ENCODE results near the gene ADAM17.
"Not testable (repeated sequence)": the region's sequence is repeated elsewhere in the genome, so short reads cannot be mapped to it uniquely, and the experiment has no call there.

The ADAM17 gene

DNA sequence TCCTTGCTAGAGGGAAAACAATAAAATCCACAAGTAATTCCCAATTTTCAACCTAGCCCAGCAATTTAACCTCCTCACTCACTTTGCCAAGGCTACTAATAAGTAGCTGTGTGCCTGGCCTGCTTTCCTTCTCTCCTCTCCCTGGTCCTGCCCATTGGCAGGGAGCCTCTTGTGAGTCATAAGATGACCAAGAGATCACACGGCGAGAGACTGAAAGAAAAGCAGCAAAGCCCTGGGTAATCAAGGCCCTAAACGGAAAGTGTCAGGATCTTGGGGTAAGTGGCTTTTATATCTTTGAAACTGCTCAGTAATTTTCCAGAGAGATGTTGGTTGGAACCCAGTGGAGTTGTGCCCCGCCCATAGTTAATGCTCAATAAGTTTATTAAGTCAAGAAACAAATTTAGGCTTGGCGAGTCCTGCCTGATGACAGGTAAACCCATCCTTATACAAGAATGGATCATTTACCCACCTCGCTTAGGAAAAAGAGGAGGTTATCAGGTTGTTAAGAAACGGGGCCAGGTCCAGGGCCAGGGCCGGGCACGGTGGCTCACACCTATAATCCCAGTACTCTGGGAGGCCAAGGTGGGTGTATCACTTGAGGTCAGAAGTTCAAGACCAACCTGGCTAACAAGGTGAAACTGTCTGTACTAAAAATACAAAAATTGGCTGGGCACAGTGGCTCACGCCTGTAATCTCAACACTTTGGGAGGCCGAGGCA lies 10.0 kb upstream of the ADAM17 start:
- DNase-seq (ENCODE audit: low read depth, low spot score): no peak

DNA sequence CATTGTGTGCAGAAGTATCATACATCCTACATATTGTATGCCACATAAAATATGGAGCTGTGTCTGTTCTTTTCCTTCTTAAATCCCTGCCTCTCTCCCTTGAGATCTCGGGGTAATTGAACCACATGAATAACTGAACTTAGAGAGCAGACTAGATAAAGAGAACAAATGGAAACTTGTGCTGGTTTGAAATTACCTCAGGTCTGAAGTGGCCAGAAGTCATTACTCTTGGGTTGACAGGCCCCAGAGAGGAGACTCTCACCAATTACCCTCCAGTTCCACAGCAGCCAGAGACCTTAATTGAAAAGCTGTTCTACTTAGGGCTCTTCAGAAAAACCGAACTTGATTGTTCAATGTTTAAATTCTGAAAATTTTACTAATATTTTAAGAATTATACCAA lies 5.0 kb upstream of the ADAM17 start:
- no peak for DNase-seq (ENCODE audit: low read depth, low spot score)

GRCh38 chr2:9558948-9559381 lies 3.3 kb upstream of the ADAM17 start:
- no peak for DNase-seq (ENCODE audit: low read depth, low spot score)

- DNase-seq (ENCODE audit: low read depth, low spot score): no peak
These were observed 602 bp upstream of the ADAM17 start for GRCh38 chr2:9556121-9556743.

DNA sequence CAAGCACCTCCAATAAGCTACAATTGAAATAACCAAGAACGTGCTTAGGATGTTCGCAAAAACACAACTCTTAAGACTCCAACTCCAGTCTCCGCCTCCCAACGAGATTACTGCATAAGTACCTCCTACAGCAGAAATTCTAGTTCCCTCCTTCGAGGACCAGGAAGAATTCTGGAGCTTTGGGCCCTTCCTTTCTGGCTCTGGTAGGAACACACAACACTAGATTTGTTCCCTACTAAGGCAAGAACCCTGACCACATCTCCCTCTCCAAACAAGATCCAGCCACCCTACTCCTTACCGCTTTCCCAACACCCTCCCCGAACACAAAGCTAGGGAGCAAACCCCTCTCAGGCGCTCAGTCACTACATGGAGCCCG lies 721 bp downstream of the ADAM17 start:
- DNase-seq (ENCODE audit: low read depth, low spot score): no peak

DNA sequence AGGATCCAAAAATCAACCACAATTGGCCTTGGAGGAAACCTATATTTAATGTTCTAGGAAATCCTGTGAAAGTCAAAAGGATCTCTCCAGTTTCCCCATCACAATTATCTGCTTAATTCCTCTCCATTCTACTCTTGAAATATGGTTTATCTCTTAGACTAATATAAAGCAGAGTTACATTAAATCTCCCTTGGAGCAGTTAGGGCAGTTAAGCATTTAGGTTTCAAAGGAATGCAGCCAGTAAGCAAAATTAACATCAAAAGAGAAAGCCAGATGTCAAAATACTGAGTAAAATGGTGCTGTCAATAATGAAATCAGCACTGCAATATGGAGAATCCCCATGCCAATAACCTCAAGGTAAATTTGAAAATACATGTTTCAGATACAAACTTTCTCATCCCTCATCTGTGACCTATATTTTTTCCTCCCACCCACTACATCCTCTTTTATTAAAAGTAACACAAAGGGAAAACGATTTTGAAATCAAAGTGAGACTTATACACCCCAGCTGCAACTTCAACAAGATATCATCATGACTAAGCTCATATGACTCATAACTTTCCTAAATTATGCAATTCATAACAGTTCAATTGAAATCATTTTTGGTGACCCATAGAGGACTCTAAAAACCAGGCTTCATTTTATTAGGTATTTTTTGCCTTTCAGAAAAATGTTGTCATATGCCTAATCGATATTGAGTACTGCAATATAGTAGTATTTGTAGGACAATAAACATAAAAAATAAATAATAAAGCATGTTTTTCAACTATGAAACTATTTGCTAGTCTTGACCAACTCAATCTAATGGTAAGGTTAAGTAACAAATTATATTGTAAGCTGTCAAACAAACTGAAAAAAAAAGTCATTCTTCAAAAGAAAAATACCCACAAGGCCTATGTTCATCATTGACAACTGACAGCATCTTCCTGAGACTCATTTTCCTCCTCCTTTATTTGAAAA lies 3.1 kb downstream of the ADAM17 start:
- no peak for DNase-seq (ENCODE audit: low read depth, low spot score)

DNA sequence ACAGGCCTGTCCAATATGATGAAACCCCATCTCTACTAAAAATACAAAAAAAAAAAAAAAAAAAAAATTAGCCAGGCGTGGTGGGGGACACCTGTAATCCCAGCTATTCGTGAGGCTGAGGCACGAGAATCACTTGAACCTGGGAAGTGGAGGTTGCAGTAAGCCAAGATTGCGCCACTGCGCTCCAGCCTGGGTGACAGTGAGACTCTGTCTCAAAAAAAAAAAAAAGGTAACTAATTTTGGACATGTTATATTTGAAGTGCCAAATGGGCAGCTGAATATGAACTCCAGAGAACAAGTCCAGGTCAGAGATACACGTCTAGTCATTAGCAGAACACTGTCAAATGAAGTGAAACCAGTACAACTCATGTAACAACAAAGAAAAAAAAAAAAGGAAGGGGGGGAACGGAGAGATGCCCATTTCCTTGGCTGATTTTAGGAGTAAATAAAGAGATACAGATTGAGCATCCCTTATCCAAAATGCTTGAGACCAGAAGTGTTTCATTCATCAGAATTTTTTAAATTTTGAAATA lies 4.7 kb downstream of the ADAM17 start:
- not testable (repeated sequence) for DNase-seq (ENCODE audit: low read depth, low spot score)

- DNase-seq (ENCODE audit: low read depth, low spot score): no peak
These were observed 6.2 kb downstream of the ADAM17 start for GRCh38 chr2:9549420-9549819.

DNA sequence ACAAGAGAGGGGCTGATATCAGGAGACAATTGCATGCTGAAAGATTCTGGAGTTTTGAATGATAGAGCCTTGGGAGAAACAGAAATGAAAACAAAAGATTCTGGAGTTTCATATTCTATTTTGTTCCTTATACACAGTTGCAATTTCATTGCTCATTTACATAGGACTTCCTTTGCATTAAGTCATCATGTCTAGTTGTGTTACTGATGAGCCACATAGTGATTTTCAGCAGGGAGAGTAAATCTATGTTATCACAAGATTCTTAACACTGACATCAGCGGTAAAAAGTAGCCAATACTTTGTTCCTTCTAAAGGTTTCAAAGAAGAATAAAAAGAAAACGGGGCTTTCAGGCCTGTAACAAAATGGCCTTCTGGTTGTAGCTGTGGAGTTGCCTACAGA lies 7.1 kb downstream of the ADAM17 start:
- no peak for DNase-seq (ENCODE audit: low read depth, low spot score)

DNA sequence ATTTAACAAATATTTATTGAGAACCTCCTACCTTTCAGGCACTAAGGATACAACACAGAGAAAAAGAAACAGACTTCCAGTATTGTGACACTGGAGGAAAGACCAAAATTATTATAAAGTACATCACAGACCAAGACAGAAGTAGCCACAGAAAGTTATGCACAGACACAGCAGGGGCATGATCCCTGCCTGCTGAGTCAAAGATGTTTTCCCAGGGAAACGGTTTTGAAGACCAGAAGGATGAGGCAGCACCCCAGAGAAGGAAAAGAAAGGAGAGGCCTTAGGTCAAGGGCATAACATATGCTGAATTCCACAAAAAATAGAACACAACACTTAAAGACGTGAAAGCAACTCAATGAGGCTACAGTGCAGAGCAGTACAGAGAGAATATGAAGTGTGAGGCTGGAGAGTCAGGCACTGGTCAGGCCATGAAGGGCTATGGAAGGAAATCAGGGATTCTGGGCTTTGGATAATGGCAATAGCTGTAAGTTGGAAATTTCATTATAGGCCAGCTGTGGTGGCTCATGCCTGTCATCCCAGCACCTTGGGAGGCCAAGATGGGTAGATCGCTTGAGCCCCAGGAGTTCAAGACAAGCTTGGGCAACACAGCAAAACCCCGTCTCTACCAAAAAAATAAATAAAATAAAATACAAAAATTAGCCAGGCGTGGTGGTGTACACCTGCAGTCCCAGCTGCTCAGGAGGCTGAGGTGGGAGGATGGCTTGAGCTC lies 8.2 kb downstream of the ADAM17 start:
- DNase-seq (ENCODE audit: low read depth, low spot score): no peak

DNA sequence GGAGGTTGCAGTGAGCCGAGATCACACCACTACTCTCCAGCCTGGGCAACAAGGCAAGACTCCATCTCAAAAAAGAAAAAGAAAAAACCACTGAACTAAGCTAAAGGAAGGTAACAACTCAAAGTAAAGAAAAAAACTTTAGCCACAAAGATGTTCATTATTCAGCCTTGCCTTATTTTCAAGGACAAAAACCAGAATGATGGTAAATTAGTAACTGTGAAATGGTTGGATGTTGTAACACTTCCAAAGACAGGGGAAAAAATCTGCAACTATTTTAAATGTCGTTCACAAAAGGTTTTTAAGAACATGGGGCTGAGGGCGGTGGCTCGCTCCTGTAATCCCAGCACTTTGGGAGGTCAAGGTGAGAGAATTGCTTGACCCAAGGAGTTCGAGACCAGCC lies 10.1 kb downstream of the ADAM17 start:
- no peak for DNase-seq (ENCODE audit: low read depth, low spot score)

GRCh38 chr2:9543557-9543956 lies 12.1 kb downstream of the ADAM17 start:
- DNase-seq (ENCODE audit: low read depth, low spot score): no peak

DNA sequence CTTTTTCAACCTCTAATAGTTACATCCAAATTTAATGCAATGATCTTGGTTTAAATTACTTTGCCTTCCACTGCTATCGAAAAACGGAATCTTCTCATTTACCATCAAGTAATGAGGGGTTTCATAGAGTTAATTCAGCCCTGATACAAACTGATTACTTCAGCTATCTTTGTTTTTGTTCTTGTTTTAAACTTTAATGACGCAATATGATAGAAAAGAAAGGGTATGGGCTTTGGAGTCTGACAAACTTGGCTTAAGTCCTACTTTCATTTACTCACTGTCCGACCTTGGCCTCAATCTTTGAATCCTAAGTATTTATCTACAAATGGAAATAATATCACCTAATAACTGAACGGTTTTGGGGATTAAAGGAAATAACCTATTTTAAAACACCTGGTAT lies 16.1 kb downstream of the ADAM17 start:
- DNase-seq (ENCODE audit: low read depth, low spot score): no peak

DNA sequence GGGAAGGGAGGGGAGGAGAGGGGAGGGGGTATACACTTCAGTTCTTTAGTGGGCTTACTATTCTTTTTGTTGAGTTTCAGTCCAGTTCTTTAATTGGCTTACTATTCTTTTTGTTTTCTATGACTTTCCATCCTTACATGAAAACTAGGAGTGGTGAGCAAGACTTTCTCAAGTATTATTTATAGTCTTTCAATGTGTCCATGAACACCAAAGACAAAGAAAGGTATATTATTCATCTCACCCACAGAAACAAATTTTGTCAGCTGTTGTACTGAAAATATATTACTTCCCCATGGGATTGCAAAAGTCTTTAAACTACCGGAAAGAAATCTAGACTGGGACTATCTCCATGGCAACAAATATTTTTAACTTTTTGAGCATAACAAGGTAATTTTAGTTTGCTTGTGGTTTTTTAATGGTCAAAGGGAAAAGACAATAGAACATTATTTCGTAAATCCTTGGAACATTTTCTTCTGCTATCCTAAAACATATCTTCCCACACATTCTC lies 17.6 kb downstream of the ADAM17 start:
- DNase-seq (ENCODE audit: low read depth, low spot score): no peak

DNA sequence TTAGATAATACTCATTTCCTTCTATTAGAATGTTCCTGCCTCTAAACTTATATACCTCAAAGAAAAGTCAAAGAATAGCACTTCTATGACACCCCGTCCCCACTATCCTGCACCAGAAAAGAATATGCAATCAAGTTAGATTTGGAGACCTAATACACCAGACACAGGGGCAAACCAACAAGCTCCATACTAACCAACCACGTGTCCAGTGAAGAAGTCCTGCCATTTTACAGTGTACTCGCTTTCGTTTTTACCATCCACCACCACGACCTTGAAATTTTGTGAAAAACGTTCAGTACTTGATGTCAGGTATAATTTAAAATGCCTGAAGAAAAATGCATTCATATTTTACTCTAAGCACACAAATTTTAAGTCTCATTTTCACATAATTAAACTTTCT lies 19.1 kb downstream of the ADAM17 start:
- DNase-seq (ENCODE audit: low read depth, low spot score): no peak

GRCh38 chr2:9535177-9535576 lies 20.5 kb downstream of the ADAM17 start:
- no peak for DNase-seq (ENCODE audit: low read depth, low spot score)

GRCh38 chr2:9533663-9534062 lies 22.0 kb downstream of the ADAM17 start:
- no peak for DNase-seq (ENCODE audit: low read depth, low spot score)

DNA sequence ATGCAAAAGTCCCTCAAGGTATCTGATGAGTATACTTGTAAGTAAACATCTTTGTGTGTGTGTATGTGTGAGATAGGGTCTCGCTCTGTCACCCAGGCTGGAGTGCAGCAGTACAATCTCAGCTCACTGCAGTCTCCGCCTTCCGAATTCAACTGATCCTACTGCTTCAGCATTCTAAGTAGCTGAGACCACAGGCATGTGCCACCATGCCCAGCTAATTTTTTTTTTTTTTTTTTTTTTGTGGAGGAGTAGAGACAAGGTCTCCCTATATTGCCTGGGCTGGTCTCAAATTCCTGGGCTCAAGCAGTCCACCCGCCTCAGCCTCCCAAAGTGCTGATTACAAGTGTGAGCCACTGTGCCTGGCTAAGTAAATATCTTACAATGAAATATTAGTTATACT lies 23.2 kb downstream of the ADAM17 start:
- no peak for DNase-seq (ENCODE audit: low read depth, low spot score)

DNA sequence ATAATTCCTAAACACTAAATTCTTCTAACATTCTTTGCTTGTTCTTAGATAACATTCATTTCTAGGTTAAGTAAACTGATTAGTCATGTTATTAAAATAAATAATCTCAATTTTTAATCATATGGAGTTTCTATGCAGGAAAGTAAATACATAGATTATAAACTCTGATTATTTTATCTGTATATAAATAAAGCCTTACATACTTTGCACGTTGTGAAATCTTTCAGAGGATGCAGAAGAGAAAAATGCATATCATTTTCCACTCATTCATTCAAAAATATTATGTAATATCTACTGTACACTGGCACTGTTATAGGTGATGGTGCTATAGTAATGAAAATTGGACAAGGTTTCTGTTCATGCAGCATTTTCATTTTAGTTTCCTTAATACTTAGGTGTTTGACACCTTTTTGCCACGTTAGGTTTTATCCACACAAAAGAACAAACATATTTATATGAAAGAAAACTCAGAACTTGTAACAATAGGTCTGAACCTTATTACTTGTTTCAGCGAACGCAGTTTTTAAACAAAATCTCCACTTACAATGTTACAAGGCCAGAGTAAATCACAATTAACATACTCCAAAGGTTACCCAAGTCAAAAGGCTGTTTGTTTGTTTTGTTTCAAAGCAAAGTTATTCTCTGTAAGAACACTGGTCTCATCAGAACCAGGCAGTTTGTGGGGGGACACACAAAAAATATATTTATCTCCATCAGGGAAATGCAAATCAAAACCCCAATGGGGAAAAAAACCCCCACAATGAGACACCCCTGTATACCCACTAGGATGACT lies 27.4 kb downstream of the ADAM17 start:
- no peak for DNase-seq (ENCODE audit: low read depth, low spot score)

DNA sequence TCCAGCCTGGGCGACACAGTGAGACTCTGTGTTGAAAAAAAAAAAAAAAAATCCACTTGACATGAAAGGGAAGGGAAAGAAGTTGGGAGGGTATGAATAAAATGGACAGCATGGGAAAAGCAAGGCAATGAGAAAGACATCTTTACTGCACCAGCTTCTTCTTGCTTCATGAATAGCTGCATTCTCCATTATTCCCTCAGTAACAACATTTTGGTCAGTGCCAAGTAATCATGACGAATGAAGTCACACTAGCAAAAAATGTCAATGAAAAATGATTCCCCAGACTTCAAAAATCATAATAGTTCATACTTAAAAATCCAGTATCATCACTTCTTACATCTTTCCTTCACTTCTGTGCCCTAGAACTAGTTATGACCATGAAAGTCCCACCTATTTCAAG lies 30.4 kb downstream of the ADAM17 start:
- no peak for DNase-seq (ENCODE audit: low read depth, low spot score)

GRCh38 chr2:9524291-9524690 lies 31.3 kb downstream of the ADAM17 start:
- no peak for DNase-seq (ENCODE audit: low read depth, low spot score)
